Sigmoid colon (tissue), 7 donors: Measurements from ENCODE around the gene BLMH. TPM values are rescaled to one million over a fixed set of nuclear protein-coding genes. Genes with fewer than 3 reads are reported as not detected.

Experiments used
- DNase-seq: peaks from one replicate; pipeline ENCODE4 v3.0.0-alpha.2; 2019
- H3K27ac ChIP-seq, 4 donors: fragments of 200-600 bp; sonication (generic); one replicate each; pipeline ENCODE4 v1.5.1; 2016 to 2019; ENCODE audit warnings: mild to moderate bottlenecking in 1 of 4
- H3K27me3 ChIP-seq, 3 donors: fragments of 200-600 bp; sonication (generic); one replicate each; pipeline ENCODE4 v1.5.1; 2019; ENCODE audit warnings: mild to moderate bottlenecking in 1 of 3
- H3K36me3 ChIP-seq, 4 donors: fragments of 200-600 bp; sonication (generic); one replicate each; pipeline ENCODE4 v1.5.1; 2016 to 2019
- H3K4me1 ChIP-seq, 4 donors: fragments of 200-600 bp; sonication (generic); one replicate each; pipeline ENCODE4 v1.5.1; 2017 to 2019
- H3K4me3 ChIP-seq, 4 donors: fragments of 200-600 bp; sonication (generic); one replicate each; pipeline ENCODE4 v1.5.1; 2017 to 2019; ENCODE audit warnings: mild to moderate bottlenecking in 2 of 4, moderate library complexity in 1 of 4
- H3K9me3 ChIP-seq, 4 donors: fragments of 200-600 bp in 3 of 4; sonication (generic) in 3 of 4; one replicate each; pipeline versions ENCODE4 v1.5.1 to v1.6.1; 2013 to 2019
- CTCF ChIP-seq, 4 experiments: fragments of 450-650 bp in 3 of 4; fragments of 200-600 bp in 1 of 4; IDR thresholded peaks; one replicate each; pipeline ENCODE4 v1.5.1; 2016 to 2019; ENCODE audit warnings: antibody characterized with exemption in 4 of 4, mild to moderate bottlenecking in 3 of 4, moderate library complexity in 2 of 4
- EP300 ChIP-seq, 4 donors: sonication (generic); formaldehyde crosslinking; IDR thresholded peaks; one replicate each; pipeline ENCODE4 v1.6.1; 2017; ENCODE audit warnings: antibody characterized with exemption in 4 of 4
- POLR2A ChIP-seq, 2 donors: fragments of 450-650 bp; IDR thresholded peaks; one replicate each; pipeline ENCODE4 v1.6.1; 2016; ENCODE audit warnings: antibody characterized with exemption in 2 of 2, mild to moderate bottlenecking in 2 of 2, moderate library complexity in 2 of 2
- POLR2AphosphoS5 ChIP-seq, 4 donors: sonication (generic); formaldehyde crosslinking; IDR thresholded peaks; one replicate each; pipeline ENCODE4 v1.6.1; 2017; ENCODE audit warnings: antibody characterized with exemption in 4 of 4
- WGBS, 2 donors: extraction: QIAGEN DNeasy Blood & Tissue Kit; methylation state at CpG; one replicate each; pipeline ENCODE4 v1.1.7; 2013; 5-methylcytosine and 5-hydroxymethylcytosine counted together
- intact Hi-C: fragments of 100-400 bp; cut with DNase I; formaldehyde crosslinking; loops from one replicate; pipeline ENCODE4 v1.15.1; 2023
- polyA plus RNA-seq, 3 donors: library from polyadenylated mRNA; stranded (reverse); fragments of 200-250 nt; gene quantifications; one replicate each; pipeline ENCODE4 v1.2.3, GENCODE V29; 2013
- total RNA-seq, 4 donors: library from RNA; depleted of rRNA; stranded (reverse); fragments of >200 nt; gene quantifications; one replicate each; pipeline ENCODE4 v1.1.0, GENCODE V29; 2016
- donor health status: healthy with polysubstance abuse.
- donor health status: Bipolar disorder and iron deficiency.
- donor health status: healthy.

Gene BLMH
- total and polyA plus RNA-seq, 7 donors = 8.6 to 33.8 (median 20.8) TPM

- intact Hi-C loops = no loop called here
These were observed 80.4 kb downstream of the BLMH start for GRCh38 chr17:30211371-30211770.

DNA sequence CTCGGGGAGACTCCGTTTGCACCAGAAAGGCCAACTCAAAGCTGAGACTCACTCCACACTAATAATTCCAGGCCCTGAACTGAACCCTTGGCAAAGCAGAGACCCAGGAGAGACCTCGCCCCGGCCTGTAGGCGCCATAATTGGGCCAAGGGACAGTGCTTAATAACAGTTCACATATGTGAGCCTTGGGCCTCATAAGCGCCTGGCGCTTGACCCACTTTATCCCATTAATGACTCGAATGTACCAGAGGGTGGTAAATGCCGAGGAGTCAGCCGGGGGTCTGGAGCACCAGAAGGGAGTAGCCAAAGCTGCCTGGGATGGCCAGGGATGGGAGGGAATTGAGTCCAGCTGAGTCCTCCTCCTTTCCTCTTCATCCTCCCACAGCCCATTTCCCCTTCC, 80.8 kb downstream of the BLMH start:
- no peak for DNase-seq
- 93 to 96% methylated on average over 10 of the region's 10 CpGs for WGBS, 2 donors

More at GRCh38 chr17:30211371-30211770, 80.4 kb downstream of the BLMH start:
- Histone ChIP-seq H3K4me3 (no peak overlapping the region), H3K4me1 (no peaks in the 10 kb centered on the region), H3K9me3 (no peaks in the 10 kb centered on the region), H3K27me3 (no peaks in the 10 kb centered on the region), H3K36me3 (no peaks in the 10 kb centered on the region), H3K27ac (no peak overlapping the region)
- WGBS, 2 donors = 88 to 91% methylated on average over 6 of the region's 6 CpGs
- TF ChIP-seq POLR2A (IDR thresholded peaks at IDR 0.05) = no peak
- no peak for DNase-seq

DNA sequence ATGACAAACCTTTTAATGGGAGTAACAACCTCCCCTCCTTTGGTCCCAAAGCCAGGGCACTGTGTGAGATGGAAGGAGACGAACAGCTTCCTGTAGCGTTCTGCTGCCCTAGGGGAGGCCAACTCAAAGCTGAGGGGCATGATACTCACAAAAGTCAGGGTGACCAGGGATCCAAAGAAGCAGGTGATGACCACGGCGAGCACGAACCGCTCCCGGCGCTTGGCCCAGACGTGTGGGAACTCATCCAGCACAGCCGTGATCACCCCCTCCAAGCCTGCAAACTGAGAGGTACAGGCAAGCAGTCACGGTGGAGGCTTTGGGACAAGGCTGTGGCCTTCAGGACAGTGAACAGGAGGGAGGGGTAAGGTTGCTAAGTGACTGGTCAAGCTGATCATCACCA, 81.4 kb downstream of the BLMH start:
- TF ChIP-seq POLR2A (IDR thresholded peaks at IDR 0.05) (no peak), POLR2AphosphoS5 (IDR thresholded peaks at IDR 0.05) (no peak), CTCF (IDR thresholded peaks at IDR 0.05) (no peak), EP300 (IDR thresholded peaks at IDR 0.05) (no peak)
- 93 to 94% methylated on average over 11 of the region's 11 CpGs for WGBS, 2 donors
- Histone ChIP-seq H3K36me3 (no peaks in the 10 kb centered on the region), H3K4me3 (no peak overlapping the region), H3K4me1 (no peaks in the 10 kb centered on the region), H3K9me3 (no peaks in the 10 kb centered on the region), H3K27me3 (peaks cover 0 to 6% (median 0%) of the 10 kb centered on the region in 3 donors), H3K27ac (no peak overlapping the region)
- no peak for DNase-seq
- intact Hi-C loops = no loop called here

More for the DNA sequence above, 80.8 kb downstream of the BLMH start:
- Histone ChIP-seq H3K36me3 (no peaks in the 10 kb centered on the region), H3K4me1 (no peaks in the 10 kb centered on the region), H3K9me3 (no peaks in the 10 kb centered on the region), H3K27ac (no peak overlapping the region), H3K4me3 (no peak overlapping the region), H3K27me3 (peaks cover 0 to 1% (median 0%) of the 10 kb centered on the region in 3 donors)
- intact Hi-C loops = no loop called here
- TF ChIP-seq CTCF (IDR thresholded peaks at IDR 0.05) (no peak), EP300 (IDR thresholded peaks at IDR 0.05) (no peak), POLR2AphosphoS5 (IDR thresholded peaks at IDR 0.05) (no peak), POLR2A (IDR thresholded peaks at IDR 0.05) (no peak)

GRCh38 chr17:30209930-30210329, 81.8 kb downstream of the BLMH start:
- TF ChIP-seq EP300 (IDR thresholded peaks at IDR 0.05) (no peak), POLR2A (IDR thresholded peaks at IDR 0.05) (no peak), POLR2AphosphoS5 (IDR thresholded peaks at IDR 0.05) (no peak), CTCF (IDR thresholded peaks at IDR 0.05) (no peak)
- Histone ChIP-seq H3K36me3 (no peaks in the 10 kb centered on the region), H3K4me3 (no peak overlapping the region), H3K27ac (no peak overlapping the region), H3K27me3 (peaks cover 0 to 7% (median 0%) of the 10 kb centered on the region in 3 donors), H3K4me1 (no peaks in the 10 kb centered on the region), H3K9me3 (no peaks in the 10 kb centered on the region)
- DNase-seq = no peak
- intact Hi-C loops = no loop called here
- WGBS, 2 donors = 92 to 95% methylated on average over 7 of the region's 7 CpGs

GRCh38 chr17:30208214-30208613, 83.5 kb downstream of the BLMH start:
- H3K4me3 ChIP-seq = no peak overlapping the region
- no peaks in the 10 kb centered on the region for H3K9me3 ChIP-seq
- no peak for DNase-seq
- H3K4me1 ChIP-seq = no peaks in the 10 kb centered on the region
- intact Hi-C loops = no loop called here
- H3K27me3 ChIP-seq = peaks cover 0 to 7% (median 0%) of the 10 kb centered on the region in 3 donors
- TF ChIP-seq EP300 (IDR thresholded peaks at IDR 0.05) = no peak
- TF ChIP-seq POLR2A (IDR thresholded peaks at IDR 0.05) = no peak
- TF ChIP-seq CTCF (IDR thresholded peaks at IDR 0.05) = no peak
- TF ChIP-seq POLR2AphosphoS5 (IDR thresholded peaks at IDR 0.05) = no peak
- no peaks in the 10 kb centered on the region for H3K36me3 ChIP-seq
- WGBS, 2 donors = 52 to 61% methylated on average over 3 of the region's 3 CpGs
- no peak overlapping the region for H3K27ac ChIP-seq
